ENCODE data around the gene CACNB4.
"Not testable (repeated sequence)": the region's sequence is repeated elsewhere in the genome, so short reads cannot be mapped to it uniquely, and the experiment has no call there.

Gene CACNB4

GRCh38 chr2:151899156-151899555 is 199.7 kb downstream of the CACNB4 start:
- no peak for DNase-seq

GRCh38 chr2:151891566-151892194 is 207.2 kb downstream of the CACNB4 start:
- no peak for DNase-seq

- DNase-seq: no peak
These were observed 211.7 kb downstream of the CACNB4 start for GRCh38 chr2:151887164-151887563.

- DNase-seq: no peak
These were observed 212.6 kb downstream of the CACNB4 start for GRCh38 chr2:151886241-151886640.

- DNase-seq: no peak
These were observed 215.9 kb downstream of the CACNB4 start for GRCh38 chr2:151882786-151883445.

GRCh38 chr2:151881342-151881741 is 217.5 kb downstream of the CACNB4 start:
- DNase-seq: no peak

- DNase-seq: no peak
These were observed 218.3 kb downstream of the CACNB4 start for GRCh38 chr2:151880586-151880985.

- no peak for DNase-seq
These were observed 219.9 kb downstream of the CACNB4 start for GRCh38 chr2:151878655-151879563.

- no peak for DNase-seq
These were observed 220.6 kb downstream of the CACNB4 start for GRCh38 chr2:151878204-151878603.

GRCh38 chr2:151875631-151876030 is 223.2 kb downstream of the CACNB4 start:
- not testable (repeated sequence) for DNase-seq

GRCh38 chr2:151872463-151872862 is 226.4 kb downstream of the CACNB4 start:
- DNase-seq: no peak

- no peak for DNase-seq
These were observed 229.6 kb downstream of the CACNB4 start for GRCh38 chr2:151869291-151869690.

- DNase-seq: no peak
These were observed 236.1 kb downstream of the CACNB4 start for GRCh38 chr2:151862700-151863099.

- no peak for DNase-seq
These were observed 237.7 kb downstream of the CACNB4 start for GRCh38 chr2:151861174-151861573.

GRCh38 chr2:151860613-151861146 is 238.2 kb downstream of the CACNB4 start:
- no peak for DNase-seq

- no peak for DNase-seq
These were observed 238.6 kb downstream of the CACNB4 start for GRCh38 chr2:151860210-151860609.

GRCh38 chr2:151857650-151858049 is 241.2 kb downstream of the CACNB4 start:
- no peak for DNase-seq

GRCh38 chr2:151855111-151855510 is 243.7 kb downstream of the CACNB4 start:
- DNase-seq: no peak

GRCh38 chr2:151853070-151853758 is 245.6 kb downstream of the CACNB4 start:
- DNase-seq: no peak

- DNase-seq: no peak
These were observed 246.4 kb downstream of the CACNB4 start for GRCh38 chr2:151852260-151853069.

- DNase-seq: no peak
These were observed 247.1 kb downstream of the CACNB4 start for GRCh38 chr2:151851761-151852160.
